Measurements from ENCODE around the gene NHERF2.

Gene NHERF2

DNA sequence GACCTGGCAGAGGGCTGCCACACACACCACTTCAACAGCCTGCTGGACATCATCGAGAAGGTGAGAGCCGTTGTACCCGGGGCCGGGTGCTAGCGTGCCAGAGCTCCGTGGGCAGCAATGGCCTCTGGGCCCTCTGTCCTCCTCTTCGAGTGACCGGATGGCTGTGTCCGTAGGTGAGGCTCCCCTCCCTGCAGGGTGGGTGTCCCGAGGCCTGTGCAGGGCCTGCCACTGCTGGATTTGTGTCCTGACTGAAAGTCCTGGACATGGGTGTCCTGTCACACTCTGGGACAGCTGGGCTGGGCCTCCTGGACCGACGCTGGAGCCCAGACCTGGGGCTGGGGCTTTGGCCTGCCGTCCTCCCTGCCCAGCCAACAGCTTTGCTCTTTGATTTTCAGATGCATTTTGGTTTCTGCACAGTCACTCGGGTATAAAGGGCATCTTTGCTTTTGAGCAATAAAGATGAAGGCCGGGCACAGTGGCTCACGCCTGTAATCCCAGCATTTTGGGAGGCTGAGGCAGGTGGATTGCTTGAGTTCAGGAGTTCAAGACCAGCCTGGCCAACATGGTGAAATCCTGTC lies 37.8 kb downstream of the NHERF2 start:
- no peak for DNase-seq

DNA sequence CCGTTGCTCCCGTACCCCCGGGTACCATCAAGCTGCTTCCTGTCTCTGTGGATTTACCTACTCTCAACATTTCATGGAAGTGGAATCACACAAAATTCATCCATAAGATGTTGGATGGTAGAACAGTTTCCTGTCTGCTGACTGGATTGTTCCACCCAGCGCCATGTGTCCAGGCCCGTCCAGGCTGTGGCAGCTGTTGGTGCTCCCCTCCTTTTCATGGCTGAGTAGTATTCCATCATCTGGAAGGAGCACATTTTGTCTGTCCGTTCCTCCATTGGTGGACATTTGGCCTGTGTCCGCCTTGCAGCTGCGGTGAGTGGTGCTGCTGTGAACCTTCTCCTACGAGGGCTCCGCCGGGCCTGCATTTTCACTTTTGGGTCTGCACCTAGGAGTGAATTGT lies 39.4 kb downstream of the NHERF2 start:
- no peak for DNase-seq

DNA sequence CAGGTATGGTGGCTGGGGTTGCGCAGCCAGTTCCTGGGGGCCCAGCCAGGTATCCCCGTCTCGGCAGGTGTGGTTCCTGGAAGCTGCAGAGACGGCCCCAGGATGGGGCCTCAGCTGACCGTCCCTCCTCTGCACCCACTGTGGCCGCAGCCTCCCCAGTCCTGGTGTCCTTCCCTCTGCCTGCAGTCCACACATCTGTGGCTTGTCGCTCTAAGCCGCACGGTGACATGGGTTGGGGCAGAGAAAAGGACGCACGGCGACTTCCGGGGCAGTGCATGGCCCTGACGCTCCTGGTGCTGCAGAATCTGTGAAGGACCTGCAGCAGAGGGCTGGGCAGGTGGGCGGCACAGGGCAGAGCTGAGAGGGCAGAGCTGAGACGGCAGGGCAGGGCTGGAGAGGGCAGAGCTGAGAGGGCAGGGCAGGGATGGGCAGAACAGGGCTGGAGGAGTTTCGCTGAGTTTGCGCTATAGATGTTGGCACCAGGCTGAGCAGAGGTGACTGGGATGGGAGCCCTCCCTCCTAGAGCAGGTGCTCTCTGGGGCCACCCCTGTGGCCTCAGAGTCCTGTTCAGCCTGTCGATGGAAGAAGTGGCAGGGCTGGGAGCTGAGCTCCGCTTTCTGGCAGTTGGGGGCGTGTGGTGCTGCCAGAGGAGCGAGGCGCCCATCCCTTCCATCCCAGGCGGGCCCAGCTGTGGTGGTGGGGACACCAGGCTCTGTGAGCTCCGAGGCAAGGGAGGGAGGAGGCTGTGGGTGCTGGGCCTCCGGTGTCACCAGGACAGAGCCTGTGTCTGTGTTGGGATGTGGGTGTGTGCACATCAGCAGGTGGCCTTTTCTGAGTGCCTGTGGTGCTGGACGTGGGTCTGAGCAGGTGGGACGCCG lies 44.1 kb downstream of the NHERF2 start:
- no peak for DNase-seq

DNA sequence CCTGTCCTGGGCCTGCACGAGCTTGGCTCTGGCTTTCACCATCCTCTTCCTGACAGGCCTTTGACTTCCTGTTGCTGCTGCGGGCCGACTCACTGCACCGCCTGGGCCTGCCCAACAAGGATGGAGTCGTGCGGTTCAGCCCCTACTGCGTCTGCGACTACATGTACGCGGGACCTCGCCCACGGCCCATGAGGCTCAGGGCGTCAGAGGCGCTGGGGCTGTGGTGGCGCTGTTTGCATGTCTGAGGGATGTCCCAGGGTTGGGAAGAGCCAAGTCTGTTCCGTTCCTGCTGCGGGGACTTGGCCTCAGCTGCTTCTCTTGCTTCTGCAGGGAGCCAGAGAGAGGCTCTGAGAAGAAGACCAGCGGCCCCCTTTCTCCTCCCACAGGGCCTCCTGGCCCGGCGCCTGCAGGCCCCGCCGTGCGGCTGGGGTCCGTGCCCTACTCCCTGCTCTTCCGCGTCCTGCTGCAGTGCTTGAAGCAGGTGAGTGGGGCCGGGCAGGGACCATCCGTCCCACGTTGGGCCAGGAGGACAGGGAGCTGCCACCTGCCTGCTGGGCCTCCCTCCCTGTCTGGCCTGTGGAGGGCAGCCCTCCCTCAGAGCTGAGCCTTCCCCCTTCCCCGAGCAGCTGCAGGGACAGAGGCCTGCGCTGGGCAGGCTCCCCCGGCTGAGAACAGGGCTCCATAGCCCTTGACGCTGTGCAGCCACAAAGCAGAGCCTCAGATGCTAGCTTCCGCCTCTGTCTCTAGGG lies 44.9 kb downstream of the NHERF2 start:
- no peak for DNase-seq

DNA sequence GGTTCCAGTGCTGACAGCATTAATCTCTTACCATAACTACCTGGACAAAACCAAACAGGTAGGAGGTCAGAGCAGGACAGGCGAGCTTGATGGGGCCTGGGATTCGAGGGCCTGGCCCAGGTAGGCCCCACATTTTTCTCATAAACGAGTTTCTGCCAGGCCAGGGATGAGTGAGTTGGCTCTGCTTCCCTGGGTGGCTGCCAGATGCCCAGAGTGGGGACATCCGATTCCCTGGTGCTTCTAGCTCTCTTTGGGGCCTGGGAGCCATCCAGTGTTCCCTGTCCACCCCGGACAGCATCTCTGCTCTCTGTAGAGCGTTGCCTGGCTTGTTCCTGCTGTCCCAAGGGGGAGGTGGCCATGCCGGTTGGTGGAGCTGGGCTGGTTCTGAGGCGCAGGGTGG lies 46.2 kb downstream of the NHERF2 start:
- no peak for DNase-seq

DNA sequence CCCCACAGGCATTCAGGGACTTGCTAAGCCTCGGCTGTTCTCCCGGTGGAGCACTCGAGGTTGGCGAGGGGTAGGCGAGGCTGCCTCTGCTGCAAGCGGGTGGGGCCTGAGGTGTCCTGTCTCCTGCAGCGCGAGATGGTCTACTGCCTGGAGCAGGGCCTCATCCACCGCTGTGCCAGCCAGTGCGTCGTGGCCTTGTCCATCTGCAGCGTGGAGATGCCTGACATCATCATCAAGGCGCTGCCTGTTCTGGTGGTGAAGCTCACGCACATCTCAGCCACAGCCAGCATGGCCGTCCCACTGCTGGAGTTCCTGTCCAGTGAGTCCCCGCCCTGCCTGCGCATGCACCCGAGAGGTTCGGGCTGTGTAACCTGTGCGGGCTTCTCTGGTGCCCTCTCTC lies 47.4 kb downstream of the NHERF2 start:
- no peak for DNase-seq

DNA sequence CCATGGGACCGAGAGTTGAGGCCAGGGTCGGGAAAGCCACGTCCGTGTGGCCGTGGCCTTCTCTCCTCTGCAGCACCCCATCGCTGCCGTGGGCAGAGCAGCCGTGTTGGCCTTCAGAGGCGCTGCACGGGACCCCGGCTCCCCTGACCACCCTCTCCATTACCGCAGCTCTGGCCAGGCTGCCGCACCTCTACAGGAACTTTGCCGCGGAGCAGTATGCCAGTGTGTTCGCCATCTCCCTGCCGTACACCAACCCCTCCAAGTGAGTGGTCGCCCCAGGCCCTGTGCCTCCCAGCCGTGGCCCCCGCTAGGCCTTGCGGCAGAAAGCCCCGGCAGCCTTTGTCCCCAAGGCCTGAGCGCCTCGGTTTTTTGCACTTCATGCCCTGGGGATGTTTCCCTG lies 48.9 kb downstream of the NHERF2 start:
- DNase-seq = no peak

DNA sequence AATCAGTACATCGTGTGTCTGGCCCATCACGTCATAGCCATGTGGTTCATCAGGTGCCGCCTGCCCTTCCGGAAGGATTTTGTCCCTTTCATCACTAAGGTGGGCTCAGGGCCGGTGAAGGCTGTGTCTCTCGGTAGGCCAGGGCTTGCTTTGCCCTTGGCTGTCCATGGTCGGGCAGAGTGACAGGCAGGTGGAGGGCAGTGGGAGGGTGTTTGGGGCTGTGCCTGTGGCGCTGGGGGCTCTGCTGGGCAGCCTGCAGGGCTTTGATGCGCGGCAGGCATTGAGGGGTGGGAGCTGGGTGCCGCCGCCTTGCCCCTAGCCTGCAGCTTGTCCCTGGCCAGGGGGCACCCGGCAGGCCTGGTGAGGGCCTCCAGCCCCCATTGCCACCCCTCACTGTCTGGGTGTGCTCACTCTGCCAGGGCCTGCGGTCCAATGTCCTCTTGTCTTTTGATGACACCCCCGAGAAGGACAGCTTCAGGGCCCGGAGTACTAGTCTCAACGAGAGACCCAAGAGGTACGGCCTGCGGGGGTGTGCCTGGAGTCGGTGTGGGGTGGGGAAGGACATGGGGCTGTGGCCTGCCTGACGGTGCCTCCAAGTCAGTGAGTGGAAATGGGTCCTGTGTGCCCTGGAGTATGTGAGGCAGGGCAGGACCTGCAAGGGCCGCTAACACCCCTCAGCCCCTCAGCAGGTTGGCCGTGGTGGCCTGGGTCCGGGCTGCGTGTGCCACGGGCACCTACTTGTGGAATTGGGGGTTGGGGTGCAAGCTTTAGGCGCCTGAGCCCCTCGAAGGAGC lies 49.6 kb downstream of the NHERF2 start:
- DNase-seq = no peak

DNA sequence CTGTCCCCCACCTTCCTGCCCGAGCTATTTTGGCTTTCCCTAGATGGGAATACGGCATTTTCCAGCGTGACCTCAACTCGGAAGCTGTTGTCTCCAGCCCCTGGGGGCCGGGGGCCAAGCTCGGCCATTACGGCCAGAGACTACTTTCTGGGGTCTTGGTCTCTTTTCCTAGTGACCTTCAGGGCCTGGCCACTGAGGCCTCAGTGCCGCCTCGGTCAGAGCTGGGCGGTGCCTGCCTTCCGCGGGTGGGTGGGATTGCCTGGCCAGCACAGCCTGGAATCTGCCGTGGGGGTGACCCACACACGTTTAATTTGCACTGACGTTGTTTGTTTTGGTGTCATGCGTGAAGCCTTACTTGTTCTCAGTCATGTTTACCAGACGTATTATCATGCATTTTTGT lies 50.3 kb downstream of the NHERF2 start:
- no peak for DNase-seq

DNA sequence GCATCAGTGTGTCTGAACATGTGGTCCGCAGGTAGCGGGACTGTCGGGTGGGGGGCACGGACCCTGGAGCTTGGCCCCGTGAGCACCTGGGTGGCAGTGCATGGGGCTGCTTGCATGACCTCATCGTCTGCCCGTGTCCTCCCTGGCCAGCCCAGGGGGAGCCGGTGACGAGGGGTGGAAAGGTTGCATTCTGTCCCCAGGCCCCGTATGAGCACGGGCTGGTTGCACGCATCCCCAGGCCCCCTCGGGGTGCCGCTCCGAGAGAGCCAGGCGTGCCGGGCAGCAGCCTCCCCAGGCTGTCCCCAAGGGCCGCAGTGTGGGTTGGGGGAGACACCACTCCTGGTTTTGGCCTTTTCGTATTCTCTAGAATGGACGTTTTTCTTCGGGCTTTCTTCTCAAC lies 51.0 kb downstream of the NHERF2 start:
- DNase-seq = no peak

DNA sequence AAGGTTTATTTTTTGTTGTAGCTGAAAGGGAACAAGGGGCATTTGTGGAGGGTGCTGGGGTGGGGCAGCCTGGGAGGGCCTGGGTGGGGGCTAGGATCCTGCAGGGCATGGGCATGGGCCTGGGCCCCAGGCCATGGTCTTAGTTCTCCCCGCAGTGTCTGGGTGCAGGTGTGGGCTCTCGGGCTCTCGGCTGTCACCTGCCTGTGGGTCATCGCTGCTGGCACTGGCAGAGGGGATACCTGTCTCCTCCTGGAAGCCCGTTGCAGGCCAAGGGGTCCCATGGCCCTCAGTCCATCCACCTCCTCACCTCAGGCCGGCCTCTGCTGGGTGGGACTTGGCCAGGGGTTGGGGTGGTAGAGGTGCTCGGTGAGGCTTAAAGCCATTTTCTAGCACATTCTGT lies 51.4 kb downstream of the NHERF2 start:
- DNase-seq = no peak

DNA sequence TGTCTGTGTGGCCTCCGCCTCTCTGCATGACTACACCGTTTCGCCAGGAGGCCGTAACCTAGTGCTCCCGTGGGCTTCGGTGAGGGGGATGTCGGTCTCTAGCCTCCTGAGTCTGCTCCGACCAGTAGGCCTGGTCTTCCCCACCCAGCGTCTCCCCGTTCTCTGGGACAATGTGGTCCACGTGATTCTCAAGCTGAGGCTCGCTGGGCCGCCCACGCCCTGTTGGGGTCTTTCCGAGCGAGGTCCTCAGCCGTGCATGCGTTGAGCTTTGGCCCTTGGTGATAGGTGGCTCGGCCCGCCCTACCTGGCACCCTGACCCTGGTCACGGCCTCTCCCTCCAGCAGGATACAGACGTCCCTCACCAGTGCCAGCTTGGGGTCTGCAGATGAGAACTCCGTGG lies 52.0 kb downstream of the NHERF2 start:
- no peak for DNase-seq

DNA sequence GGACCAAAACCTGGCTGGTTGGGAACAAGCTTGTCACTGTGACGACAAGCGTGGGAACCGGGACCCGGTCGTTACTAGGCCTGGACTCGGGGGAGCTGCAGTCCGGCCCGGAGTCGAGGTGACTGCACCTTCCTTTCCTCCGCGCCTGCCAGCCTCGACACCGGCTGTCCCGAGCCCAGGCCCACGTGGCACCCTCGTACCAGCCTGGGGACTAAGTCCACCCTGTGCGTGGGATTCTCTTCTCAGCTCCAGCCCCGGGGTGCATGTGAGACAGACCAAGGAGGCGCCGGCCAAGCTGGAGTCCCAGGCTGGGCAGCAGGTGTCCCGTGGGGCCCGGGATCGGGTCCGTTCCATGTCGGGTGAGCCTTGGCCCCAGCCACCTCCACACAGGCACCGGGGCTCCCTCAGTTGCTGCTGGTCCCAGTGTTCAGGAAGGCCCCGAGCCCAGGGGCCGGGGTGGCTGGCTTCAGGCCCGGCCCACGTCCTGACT lies 52.7 kb downstream of the NHERF2 start:
- DNase-seq = no peak

DNA sequence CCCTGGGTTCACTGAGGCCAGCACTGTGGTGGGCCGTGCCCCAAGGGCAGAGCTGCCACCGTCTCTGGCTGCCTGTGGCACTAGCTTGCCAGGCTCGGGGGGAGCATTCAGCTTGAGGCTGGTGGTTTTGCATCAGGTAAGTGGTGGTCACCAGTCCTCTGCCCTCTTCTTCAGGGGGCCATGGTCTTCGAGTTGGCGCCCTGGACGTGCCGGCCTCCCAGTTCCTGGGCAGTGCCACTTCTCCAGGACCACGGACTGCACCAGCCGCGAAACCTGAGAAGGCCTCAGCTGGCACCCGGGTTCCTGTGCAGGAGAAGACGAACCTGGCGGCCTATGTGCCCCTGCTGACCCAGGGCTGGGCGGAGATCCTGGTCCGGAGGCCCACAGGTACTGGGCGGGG lies 53.3 kb downstream of the NHERF2 start:
- no peak for DNase-seq

DNA sequence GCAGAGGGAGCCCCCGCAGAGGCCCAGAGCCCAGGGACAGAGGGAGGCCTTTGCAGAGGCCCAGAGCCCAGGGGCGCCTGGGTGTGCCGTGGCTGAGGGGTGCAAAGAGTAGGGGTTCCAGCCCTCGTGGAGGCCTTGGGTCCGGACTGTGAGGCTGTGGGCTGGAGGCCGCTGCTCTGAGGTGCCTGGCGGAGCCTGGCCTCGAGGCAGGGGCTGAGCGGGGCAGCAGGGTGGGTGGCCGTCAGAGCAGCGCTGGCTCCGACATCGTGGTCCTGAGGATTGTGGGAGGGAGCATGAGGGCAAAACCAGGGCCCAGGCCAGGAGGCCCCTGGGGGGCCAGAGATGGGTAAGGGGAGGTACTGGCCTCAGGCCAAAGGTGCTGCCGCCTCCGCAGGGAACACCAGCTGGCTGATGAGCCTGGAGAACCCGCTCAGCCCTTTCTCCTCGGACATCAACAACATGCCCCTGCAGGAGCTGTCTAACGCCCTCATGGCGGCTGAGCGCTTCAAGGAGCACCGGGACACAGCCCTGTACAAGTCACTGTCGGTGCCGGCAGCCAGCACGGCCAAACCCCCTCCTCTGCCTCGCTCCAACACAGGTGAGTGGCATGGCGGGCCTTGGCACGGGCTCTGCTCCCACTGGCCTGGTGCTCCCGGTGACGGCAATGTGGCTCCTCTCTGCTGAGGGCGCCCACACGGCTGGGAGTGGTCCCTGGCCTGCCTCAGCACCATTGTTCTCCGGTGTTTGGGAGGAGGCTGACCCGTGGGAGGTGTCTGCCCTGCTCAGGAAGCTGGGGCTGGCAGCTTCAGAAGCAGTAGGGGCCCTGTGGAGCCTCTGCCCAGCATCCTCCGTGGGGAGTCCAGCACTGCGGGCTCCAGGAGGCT lies 54.7 kb downstream of the NHERF2 start:
- no peak for DNase-seq

DNA sequence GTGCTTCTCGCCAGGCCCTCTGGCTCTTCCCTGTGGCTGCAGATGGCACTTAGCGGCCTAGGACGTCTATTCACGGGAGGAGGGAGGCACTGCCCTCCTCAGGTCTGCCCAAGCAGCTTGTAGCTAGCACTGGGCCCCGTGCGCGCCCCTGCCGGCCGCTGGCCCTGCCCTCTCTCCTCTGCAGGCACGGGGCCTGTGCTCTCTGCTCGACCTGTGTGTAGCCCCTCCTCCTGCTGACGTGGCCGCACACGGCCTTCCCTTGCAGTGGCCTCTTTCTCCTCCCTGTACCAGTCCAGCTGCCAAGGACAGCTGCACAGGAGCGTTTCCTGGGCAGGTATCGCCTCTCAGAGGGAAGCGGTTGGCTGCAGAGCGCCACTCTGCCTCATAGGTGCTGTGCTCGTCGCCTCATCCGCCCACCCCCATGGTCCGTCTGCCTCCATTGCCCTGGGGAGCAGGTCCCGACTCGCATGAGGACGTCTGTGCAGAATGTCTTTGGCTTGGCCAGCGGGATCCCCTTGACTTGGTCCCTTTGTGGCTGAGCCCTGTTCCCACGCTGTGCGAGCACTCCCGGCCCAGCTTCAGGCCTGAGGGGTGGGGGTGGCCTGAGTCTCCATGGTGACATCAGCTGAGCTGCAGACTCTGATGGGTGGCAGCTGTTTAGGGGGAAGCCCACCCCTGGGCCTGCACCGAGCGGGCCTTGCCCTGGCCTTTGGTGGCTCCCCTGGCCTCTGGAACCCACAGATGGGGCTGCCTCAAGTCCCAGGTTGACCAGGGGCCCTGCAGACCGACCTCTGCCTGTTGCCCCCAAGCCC lies 55.7 kb downstream of the NHERF2 start:
- peak; percentile 85 for DNase-seq

DNA sequence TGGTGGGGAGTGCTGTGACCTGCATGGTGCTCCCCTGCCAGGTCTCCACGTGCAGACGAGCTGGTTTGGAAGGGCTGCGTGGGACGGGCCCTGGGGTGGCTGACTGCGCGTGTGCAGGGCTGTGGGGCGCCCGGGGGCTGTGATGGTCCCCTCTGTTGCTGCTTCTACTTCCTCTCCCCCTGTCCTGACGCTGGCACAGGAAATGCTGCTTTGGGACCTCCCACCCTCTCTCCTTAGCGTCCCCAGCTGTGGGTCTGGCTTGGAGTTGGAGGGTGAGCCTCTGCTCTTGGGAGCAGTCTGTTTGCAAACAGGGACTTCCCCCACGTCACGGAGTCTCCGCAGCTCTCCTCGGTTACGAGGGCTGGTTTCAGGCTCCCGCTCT lies 56.3 kb downstream of the NHERF2 start:
- DNase-seq = no peak

DNA sequence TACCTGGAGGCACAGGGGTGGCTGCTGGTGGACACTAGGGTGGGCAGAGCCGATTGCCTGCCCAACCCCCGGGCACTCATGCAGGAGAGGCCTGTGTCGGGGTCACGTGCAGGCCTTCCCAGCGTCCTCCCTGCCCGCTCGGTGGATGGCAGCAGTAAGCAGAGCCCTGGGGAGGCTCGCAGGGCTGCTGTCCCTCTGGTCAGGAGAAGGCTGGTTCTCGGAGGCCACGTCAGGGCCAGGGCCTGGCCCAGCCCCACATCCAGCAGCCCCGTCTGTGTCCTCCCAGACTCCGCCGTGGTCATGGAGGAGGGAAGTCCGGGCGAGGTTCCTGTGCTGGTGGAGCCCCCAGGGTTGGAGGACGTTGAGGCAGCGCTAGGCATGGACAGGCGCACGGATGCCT lies 56.7 kb downstream of the NHERF2 start:
- DNase-seq = no peak

DNA sequence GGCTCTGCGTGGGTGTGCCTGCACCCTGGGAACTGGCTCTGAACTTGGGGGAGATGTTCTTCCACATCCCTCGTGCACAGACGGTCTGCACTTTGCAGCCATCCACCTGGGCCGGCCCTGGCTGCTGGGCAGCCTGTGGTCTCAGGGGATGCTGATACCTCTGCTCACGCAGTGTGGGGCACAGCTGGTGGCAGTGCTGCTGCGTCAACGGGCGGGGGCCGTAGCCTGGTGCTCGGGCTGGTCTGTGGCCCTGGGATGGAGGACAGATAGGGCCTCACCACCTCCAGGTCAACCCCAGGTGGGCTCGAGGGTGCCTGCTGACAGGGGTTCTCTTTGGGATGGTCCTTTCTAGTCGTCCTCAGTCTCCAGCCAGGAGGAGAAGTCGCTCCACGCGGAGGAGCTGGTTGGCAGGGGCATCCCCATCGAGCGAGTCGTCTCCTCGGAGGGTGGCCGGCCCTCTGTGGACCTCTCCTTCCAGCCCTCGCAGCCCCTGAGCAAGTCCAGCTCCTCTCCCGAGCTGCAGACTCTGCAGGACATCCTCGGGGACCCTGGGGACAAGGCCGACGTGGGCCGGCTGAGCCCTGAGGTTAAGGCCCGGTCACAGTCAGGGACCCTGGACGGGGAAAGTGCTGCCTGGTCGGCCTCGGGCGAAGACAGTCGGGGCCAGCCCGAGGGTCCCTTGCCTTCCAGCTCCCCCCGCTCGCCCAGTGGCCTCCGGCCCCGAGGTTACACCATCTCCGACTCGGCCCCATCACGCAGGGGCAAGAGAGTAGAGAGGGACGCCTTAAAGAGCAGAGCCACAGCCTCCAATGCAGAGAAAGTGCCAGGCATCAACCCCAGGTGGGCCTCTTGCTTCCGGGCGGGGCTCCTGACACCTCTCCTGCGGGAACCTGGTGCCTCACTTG lies 57.4 kb downstream of the NHERF2 start:
- DNase-seq = no peak
